ENCODE results near the gene SSTR3.

SSTR3 gene

GRCh38 chr22:37193629-37194191 is 18.6 kb downstream of the SSTR3 start:
- DNase-seq: peak; percentile 48

DNA sequence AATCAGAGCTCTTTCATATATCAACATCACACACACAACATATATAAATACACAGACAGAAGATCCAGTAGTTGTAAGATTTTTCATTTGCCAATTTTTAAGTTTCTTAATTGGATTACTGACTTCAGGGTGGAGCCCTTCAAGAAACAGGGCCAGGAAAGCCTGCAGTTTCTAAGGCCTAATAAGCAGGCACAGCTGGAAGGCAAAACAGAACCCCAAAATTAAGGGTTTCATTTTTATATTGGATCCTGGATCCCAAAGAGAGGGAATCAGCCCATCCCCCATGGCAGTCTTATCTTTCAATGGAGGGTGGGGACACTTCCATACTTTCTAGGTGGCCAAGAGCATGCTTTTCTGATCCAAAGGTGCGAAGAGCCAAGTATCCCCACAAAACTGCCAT is 19.5 kb downstream of the SSTR3 start:
- no peak for DNase-seq

DNA sequence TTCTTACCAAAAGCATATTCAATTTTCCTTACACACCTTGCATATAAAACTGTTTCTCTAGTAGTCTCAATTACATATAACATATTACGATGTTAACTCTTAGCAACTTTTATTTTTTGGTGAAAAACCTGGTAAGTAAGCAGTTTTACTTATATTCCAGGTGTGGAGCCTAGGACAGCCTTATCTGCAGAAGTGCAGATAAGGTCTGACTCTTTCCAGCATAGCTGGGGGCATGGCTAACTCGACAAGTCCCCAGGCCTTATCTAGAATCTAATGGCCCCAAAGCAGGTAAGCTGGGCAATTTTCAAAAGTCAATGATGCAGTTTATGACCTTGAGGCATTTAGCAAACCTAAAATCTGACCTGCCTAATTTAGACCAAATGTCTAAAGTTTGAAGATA is 20.1 kb downstream of the SSTR3 start:
- no peak for DNase-seq

DNA sequence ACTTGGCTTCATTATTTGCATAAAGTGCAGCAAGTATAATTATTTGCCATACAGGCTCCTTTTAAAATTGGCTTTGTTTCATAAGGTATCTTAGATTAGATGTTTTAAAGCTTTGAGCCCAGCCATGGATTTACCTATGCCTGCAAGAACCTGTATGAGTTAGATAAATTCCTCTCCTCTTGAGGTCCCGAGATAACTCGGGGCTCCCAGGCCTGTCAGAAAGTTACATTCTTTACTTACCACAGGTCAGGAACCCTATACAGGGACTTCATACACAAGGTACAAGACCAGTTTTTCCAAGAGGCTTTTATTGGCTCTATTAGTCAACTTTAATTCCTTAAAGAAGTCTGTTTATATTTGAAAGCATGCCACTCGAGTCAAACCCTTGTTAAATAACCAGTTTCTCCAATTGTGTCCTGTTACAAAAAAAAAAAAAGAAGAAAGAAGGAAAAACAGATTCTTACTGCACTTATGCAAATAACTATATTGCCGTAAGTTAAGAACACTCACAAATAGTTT is 22.0 kb downstream of the SSTR3 start:
- DNase-seq: no peak

DNA sequence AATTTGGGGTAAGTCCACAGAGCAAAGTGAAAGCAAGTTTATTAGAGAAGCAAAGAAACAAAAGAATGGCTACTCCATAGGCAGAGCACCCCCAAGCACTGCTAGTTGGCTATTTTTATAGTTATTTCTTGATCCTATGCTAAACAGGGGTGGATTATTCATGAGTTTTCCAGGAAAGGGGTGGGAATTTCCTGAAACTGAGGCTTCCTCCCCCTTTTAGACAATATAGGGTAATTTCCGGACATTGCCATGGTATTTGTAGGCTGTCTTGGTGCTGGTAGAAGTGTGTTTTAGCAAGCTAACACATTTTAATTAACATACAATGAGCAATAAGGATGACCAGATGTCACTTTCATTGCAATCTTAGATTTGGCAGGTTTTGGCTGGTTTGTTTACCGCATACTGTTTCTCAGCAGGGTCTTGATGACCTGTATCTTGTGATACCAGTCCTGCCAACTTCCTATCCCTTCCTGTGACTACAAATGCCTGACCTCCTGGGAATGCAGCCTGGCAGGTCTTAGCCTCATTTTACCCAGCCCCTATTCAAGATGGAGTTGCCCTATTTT is 23.3 kb downstream of the SSTR3 start:
- no peak for DNase-seq

- no peak for DNase-seq
Observed at GRCh38 chr22:37187891-37188761, 24.2 kb downstream of the SSTR3 start, which contains the start of gene C1QTNF6. TSS of gene C1QTNF6 (minus strand) at chr22:37188247. CDS start at chr22:37188213, 34 bp downstream.

- DNase-seq: no peak
Observed at GRCh38 chr22:37187552-37187890, 24.8 kb downstream of the SSTR3 start.

GRCh38 chr22:37186997-37187522 is 25.2 kb downstream of the SSTR3 start:
- DNase-seq: no peak

DNA sequence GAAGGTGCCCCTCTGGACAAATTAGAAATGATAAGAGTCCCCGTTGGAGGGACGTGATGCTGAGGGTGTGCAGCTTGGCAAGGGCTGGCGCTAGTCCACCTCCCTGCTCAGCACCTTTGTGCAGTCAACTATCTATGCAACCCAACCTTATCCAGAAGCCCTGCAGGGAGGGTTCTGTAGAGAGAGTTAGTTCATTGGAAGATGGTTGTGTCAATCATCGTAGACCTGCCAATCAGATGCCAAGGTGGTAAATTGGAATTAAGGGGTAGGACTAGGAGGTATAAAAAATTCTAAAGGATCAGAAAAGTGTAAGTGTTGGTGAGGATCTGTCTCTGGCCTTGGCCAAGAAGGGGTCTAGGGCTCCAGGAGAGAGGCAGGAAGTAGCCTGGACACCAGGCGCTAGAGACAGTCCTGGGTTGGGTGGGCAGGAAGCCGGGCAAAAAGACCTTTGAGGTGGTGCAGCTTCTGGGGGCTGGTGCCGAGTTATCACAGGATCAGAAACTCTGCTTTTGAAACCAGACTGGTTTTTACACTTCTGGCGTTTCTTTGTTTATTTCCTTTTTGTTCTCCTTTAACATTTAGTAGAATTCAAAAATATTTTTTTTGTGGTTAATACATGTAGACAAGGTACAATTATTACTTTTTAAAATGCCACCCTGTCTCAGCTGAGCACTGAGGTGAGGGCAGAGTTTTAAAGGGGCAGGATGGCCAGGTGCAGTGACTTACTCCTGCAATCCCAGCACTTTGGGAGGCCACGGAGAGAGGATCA is 25.9 kb downstream of the SSTR3 start:
- DNase-seq: peak; percentile 53

GRCh38 chr22:37185646-37186227 is 26.5 kb downstream of the SSTR3 start:
- DNase-seq: no peak

GRCh38 chr22:37184816-37185541 is 27.3 kb downstream of the SSTR3 start:
- DNase-seq: no peak

DNA sequence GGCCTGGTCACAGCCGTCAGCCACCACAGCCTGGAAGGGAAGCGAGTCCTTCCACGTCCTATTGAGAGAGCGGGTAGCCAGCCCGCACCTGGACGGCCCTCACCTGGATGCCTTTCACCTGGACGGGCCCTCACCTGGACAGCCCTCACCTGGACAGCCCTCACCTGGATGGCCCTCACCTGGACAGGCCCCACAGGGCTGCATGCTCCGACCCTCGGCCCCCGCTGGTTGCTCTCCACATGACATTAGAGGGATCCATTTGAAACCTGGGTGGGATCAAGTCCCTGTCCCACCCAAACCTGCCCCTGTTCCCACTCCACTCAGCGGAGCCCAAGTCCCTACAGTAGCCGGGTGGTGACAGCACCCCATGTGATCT is 27.9 kb downstream of the SSTR3 start:
- DNase-seq: no peak

DNA sequence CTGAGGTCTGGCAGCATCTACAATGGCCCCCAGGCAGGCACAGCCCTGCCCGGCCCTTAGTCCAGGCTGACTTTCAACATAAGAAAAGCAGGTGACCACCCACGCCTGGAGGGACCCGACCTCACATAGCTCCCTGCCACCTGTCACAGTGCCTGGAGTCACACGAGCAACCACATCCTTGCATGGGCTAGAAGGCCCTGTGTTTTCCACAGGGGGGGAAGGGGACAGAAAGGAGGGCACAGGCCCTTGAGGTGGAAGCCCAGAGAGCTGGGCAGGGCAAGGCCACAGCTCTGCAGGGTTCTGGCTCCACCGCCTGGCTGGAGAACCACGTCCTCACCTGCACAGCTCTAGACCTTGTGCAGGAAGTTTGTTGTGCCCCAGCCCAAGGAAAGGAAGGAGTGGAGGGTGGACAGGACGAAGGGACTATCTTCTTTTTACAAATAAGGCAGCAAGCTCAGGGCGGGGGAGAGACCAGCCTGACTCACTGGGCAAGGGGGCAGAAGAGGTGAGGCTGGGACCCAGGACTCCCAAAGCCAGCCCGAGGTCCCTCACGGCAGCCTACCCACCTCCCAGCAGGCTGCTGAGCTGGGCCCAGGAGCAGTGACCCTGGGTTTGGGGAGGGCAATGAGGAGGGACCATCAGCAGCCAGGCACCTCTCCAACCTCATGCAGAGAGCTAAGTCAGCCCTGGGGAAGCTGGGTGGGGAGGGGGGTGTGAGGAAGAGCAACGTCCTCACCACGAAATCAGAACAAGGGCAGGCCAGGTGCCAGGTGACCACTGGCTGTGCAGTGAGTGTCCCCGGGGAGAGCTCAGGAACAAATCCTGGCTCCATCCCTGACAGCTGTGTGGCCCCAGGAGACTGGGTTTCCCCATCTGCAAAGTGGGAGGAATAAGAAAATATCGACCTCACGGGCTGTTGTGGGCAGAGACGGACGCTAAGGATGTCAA is 28.6 kb downstream of the SSTR3 start:
- DNase-seq: peak; percentile 34

GRCh38 chr22:37182949-37183245 is 29.4 kb downstream of the SSTR3 start:
- no peak for DNase-seq

- DNase-seq: no peak
Observed at GRCh38 chr22:37182101-37182948, 30.0 kb downstream of the SSTR3 start.

- no peak for DNase-seq
Observed at GRCh38 chr22:37181681-37182080, 30.6 kb downstream of the SSTR3 start.

DNA sequence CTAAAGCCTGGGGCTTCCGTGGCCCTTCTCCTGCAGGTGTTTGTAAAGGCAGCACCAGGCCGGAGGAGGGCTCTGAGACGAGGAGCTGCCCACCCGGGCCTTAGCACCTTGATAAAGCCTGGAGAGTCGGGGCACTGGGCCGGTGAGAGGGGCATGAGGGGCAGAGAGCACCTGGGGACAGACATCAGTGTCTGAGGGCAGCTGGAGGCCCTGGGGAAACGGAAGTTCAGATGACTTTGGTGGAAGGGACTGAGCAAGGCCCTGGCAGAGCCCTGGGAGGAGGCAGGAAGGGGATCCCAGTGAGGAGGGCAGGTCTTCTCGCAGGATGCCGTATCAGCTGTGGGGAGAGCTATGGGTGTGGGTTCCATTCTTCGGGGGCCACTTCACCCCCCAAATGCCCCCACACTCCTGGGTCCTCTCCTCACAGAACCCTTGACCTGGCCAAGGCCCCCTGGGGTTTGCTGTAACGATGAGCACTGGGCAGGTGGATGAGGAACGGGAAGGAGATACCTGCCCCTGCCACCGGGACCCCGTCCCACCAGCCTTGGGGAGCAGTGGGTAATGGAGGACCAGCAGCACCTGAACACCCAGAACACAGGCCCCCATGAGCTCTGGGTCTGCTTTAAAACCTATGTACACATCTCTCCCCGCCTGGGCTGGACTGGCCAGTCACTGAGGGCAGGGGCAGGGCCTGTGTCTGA is 31.6 kb downstream of the SSTR3 start:
- DNase-seq: no peak

DNA sequence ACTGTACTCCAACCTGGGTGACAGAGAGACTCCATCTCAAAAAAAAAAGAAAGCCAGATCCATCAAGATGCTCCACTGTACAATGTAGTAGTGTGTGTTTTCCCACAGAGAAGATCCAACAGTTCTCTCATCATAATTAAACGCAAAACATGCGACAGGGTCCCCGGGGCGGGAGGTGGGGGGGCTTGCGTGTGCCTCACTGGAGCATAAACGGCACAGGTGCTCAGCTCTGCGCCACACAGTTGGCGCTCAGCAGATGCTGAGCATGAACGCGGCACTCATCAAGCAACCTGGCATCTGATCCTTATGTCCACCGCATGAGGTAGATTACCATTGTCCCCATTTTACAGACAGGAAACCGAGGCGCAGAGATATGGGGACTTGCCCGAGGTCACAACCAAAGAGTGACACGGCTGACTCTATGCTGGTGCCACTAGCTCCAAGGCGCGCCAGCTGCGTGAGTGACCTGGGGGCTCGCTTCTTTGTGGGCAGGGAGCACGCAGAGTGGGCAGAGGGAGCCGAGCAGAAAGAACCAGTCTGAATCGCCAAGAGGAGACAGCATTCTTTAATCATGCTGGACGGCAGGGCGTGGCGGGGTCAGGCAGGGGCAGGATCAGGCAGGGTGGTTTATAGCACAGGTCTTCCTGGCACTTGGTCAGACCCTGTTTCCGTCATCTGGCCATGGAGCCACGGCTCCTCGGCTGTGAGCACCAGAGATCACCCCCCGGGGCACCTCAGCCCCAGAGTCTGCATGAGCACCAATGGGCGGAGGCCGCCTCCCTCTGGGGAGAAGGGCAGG is 32.5 kb downstream of the SSTR3 start:
- no peak for DNase-seq

DNA sequence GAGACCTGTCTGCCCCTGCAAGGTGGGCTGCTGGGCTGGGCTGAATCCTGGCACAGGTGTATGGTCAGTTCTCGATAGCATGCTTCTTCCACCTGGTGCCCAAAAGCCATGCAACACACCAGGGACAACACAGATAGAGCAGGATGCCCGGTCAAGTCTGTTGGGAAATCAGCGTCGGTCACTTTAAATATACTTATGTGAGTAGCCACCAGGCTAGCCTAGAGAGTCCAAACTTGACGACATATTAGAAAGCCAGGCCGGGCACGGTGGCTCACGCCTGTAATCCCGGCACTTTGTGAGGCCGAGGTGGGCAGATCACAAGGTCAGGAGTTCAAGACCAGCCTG is 33.2 kb downstream of the SSTR3 start:
- DNase-seq: no peak

All from CD4-positive, alpha-beta T cell treated with Interleukin-17A for 4 hours (primary cell).